Measurements from ENCODE around the gene ABCD2.

DNA sequence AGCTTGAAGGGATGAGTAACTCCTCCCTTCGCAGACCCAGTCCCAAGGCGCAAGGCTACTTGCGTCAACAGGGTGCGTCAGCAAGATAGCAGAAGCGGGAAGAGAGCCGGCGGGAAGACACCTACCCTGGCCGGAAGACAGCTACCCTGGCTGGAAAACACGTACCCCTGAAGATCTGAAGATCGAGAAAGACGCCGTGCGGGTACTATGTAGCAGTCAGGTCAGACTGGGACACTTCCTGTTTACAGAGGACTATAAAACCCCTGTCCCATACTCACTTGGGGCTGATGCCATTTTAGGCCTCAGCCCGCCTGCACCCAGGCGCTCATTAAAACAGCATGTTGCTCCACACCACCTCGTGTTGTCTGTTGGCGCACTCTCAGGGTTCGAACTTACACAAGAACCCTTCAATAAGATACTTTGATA is 80.9 kb downstream of the ABCD2 start:
- TF ChIP-seq POLR2AphosphoS5 (IDR thresholded peaks at IDR 0.05; ENCODE audit: low read depth, low read length) = no peak
- no peak for TF ChIP-seq TAF1 (IDR thresholded peaks at IDR 0.05; ENCODE audit: borderline replicate concordance, insufficient read depth, low read length)

Data from PFSK-1 (cell line).